Esophagus muscularis mucosa (tissue), 4 donors: Measurements from ENCODE around the gene TASL. TPM values are rescaled to one million over a fixed set of nuclear protein-coding genes. Genes with fewer than 3 reads are reported as not detected.
"Not testable (repeated sequence)": the region's sequence is repeated elsewhere in the genome, so short reads cannot be mapped to it uniquely, and the experiment has no call there.

Experiments used
- DNase-seq: peaks from one replicate; pipeline ENCODE4 v3.0.0-alpha.2; 2017; ENCODE audit errors: extremely low spot score
- H3K27ac ChIP-seq, 4 donors: fragments of 200-600 bp; sonication (generic); replicated peaks in 1 of 4; 1 replicate in 3 of 4; 2 replicates in 1 of 4; pipeline ENCODE4 v1.5.1; 2016 to 2019; ENCODE audit warnings: mild to moderate bottlenecking in 1 of 4
- H3K27me3 ChIP-seq, 4 donors: fragments of 200-600 bp; sonication (generic); one replicate each; pipeline versions ENCODE4 v1.5.1 to v1.6.0; 2016 to 2019
- H3K36me3 ChIP-seq, 4 donors: fragments of 200-600 bp; sonication (generic); one replicate each; pipeline ENCODE4 v1.5.1; 2016 to 2019
- H3K4me1 ChIP-seq, 4 donors: fragments of 200-600 bp; sonication (generic); one replicate each; pipeline ENCODE4 v1.5.1; 2016 to 2019
- H3K4me3 ChIP-seq, 4 donors: fragments of 200-600 bp; sonication (generic); 1 replicate in 2 of 4; 2 replicates in 2 of 4; pipeline ENCODE4 v1.5.1; 2016 to 2019; ENCODE audit warnings: mild to moderate bottlenecking in 4 of 4, moderate library complexity in 1 of 4
- H3K9me3 ChIP-seq, 4 donors: fragments of 200-600 bp; sonication (generic); 1 replicate in 3 of 4; 2 replicates in 1 of 4; pipeline ENCODE4 v1.5.1; 2016 to 2019
- CTCF ChIP-seq, 3 experiments: fragments of 200-600 bp in 2 of 3; fragments of 450-650 bp in 1 of 3; sonication (generic) in 2 of 3; IDR thresholded peaks; one replicate each; pipeline ENCODE4 v1.5.1; 2017 to 2019; ENCODE audit warnings: antibody characterized with exemption in 3 of 3, mild to moderate bottlenecking in 2 of 3, moderate library complexity in 1 of 3
- EP300 ChIP-seq: sonication (generic); formaldehyde crosslinking; IDR thresholded peaks from one replicate; pipeline ENCODE4 v1.6.1; 2017; ENCODE audit warnings: antibody characterized with exemption
- POLR2A ChIP-seq: fragments of 450-650 bp; IDR thresholded peaks from one replicate; pipeline ENCODE4 v1.6.1; 2017; ENCODE audit warnings: antibody characterized with exemption, moderate library complexity, mild to moderate bottlenecking, low read depth
- POLR2AphosphoS5 ChIP-seq, 2 donors: sonication (generic); formaldehyde crosslinking; IDR thresholded peaks; one replicate each; pipeline ENCODE4 v1.6.1; 2017; ENCODE audit warnings: antibody characterized with exemption in 2 of 2
- WGBS: methylation state at CpG from one replicate; pipeline ENCODE4 v1.1.5; 2018; 5-methylcytosine and 5-hydroxymethylcytosine counted together
- intact Hi-C: fragments of 100-400 bp; cut with DNase I; formaldehyde crosslinking; loops from one replicate; pipeline ENCODE4 v1.15.1; 2023
- total RNA-seq, 4 donors: library from RNA; depleted of rRNA; stranded (reverse); fragments of >200 nt; gene quantifications; one replicate each; pipeline versions ENCODE4 v1.1.0 to v1.2.1, GENCODE V29; 2016

TASL gene
- total RNA-seq, 4 donors from 2014 or later, result 0.13 to 0.75 (median 0.37) TPM

GRCh38 chrX:30568136-30568535 lies 9.4 kb downstream of the TASL start:
- WGBS, result 66% methylated on average over 4 of the region's 4 CpGs
- intact Hi-C loops, result loop anchor here (5.0 kb wide), 1 partner anchor 144 kb away; no protein-coding TSS in a partner anchor
- TF ChIP-seq POLR2AphosphoS5 (IDR thresholded peaks at IDR 0.05) (no peak), POLR2A (no peak), EP300 (no peak), CTCF (IDR thresholded peaks at IDR 0.05) (no peak)

GRCh38 chrX:30563070-30563469 lies 14.5 kb downstream of the TASL start:
- H3K27me3 ChIP-seq, H3K27ac ChIP-seq, DNase-seq, H3K9me3 ChIP-seq, intact Hi-C loops, H3K4me1 ChIP-seq, H3K4me3 ChIP-seq, H3K36me3 ChIP-seq: not testable (repeated sequence)
- WGBS, result 71% methylated on average over 5 of the region's 5 CpGs

More at GRCh38 chrX:30568136-30568535, 9.4 kb downstream of the TASL start:
- Histone ChIP-seq H3K9me3 (no peaks in the 10 kb centered on the region), H3K4me3 (no peak overlapping the region), H3K4me1 (no peaks in the 10 kb centered on the region), H3K27ac (no peak overlapping the region), H3K27me3 (no peaks in the 10 kb centered on the region), H3K36me3 (no peaks in the 10 kb centered on the region)
- no peak for DNase-seq

- no peaks in the 10 kb centered on the region for H3K27me3 ChIP-seq
- no peaks in the 10 kb centered on the region for H3K4me1 ChIP-seq
- H3K36me3 ChIP-seq, result no peaks in the 10 kb centered on the region
- TF ChIP-seq EP300 (no peak), POLR2AphosphoS5 (IDR thresholded peaks at IDR 0.05) (no peak), CTCF (IDR thresholded peaks at IDR 0.05) (no peak), POLR2A (no peak)
- no peak overlapping the region for H3K27ac ChIP-seq
- intact Hi-C loops, result no loop called here
- no peak overlapping the region for H3K4me3 ChIP-seq
- H3K9me3 ChIP-seq, result no peaks in the 10 kb centered on the region
- 38% methylated on average over 2 of the region's 2 CpGs for WGBS
- no peak for DNase-seq
Measured at GRCh38 chrX:30561191-30561590, 16.4 kb downstream of the TASL start.

GRCh38 chrX:30538271-30538670 lies 39.3 kb downstream of the TASL start:
- no peaks in the 10 kb centered on the region for H3K9me3 ChIP-seq
- no peaks in the 10 kb centered on the region for H3K4me1 ChIP-seq
- 76% methylated on average over 2 of the region's 2 CpGs for WGBS
- TF ChIP-seq CTCF (IDR thresholded peaks at IDR 0.05) (no peak), EP300 (no peak), POLR2AphosphoS5 (IDR thresholded peaks at IDR 0.05) (no peak), POLR2A (no peak)
- intact Hi-C loops, result no loop called here
- no peak for DNase-seq
- H3K4me3 ChIP-seq, result no peak overlapping the region
- no peaks in the 10 kb centered on the region for H3K27me3 ChIP-seq
- no peaks in the 10 kb centered on the region for H3K36me3 ChIP-seq
- no peak overlapping the region for H3K27ac ChIP-seq

- no peak for DNase-seq
- H3K4me3 ChIP-seq, result no peak overlapping the region
- H3K9me3 ChIP-seq, result no peaks in the 10 kb centered on the region
- no peak overlapping the region for H3K27ac ChIP-seq
- intact Hi-C loops, result no loop called here
- no peaks in the 10 kb centered on the region for H3K36me3 ChIP-seq
- WGBS, result 50% methylated on average over 1 of the region's 1 CpG
- H3K4me1 ChIP-seq, result no peaks in the 10 kb centered on the region
- no peaks in the 10 kb centered on the region for H3K27me3 ChIP-seq
- no peak for TF ChIP-seq EP300
- no peak for TF ChIP-seq POLR2A
- no peak for TF ChIP-seq CTCF (IDR thresholded peaks at IDR 0.05)
Measured at GRCh38 chrX:30533835-30534234, 43.7 kb downstream of the TASL start.
